Measurements from ENCODE around the gene DSTN.

Gene DSTN

GRCh38 chr20:17622851-17623508, 53.1 kb downstream of the DSTN start:
- no peak for DNase-seq (ENCODE audit: low spot score)

GRCh38 chr20:17624070-17624469, 54.2 kb downstream of the DSTN start:
- DNase-seq (ENCODE audit: low spot score), result no peak

- DNase-seq (ENCODE audit: low spot score), result no peak
Observed at GRCh38 chr20:17624551-17625245, 54.8 kb downstream of the DSTN start.

GRCh38 chr20:17625246-17626051, 55.6 kb downstream of the DSTN start:
- DNase-seq (ENCODE audit: low spot score), result no peak

GRCh38 chr20:17626217-17627007, 56.5 kb downstream of the DSTN start:
- DNase-seq (ENCODE audit: low spot score), result no peak

GRCh38 chr20:17627101-17627955, 57.5 kb downstream of the DSTN start:
- no peak for DNase-seq (ENCODE audit: low spot score)

GRCh38 chr20:17628101-17628841, 58.4 kb downstream of the DSTN start:
- no peak for DNase-seq (ENCODE audit: low spot score)

- no peak for DNase-seq (ENCODE audit: low spot score)
Observed at GRCh38 chr20:17629025-17629424, 59.1 kb downstream of the DSTN start.

GRCh38 chr20:17629678-17630089, 59.8 kb downstream of the DSTN start:
- DNase-seq (ENCODE audit: low spot score), result no peak

- no peak for DNase-seq (ENCODE audit: low spot score)
Observed at GRCh38 chr20:17630151-17630805, 60.4 kb downstream of the DSTN start.

- no peak for DNase-seq (ENCODE audit: low spot score)
Observed at GRCh38 chr20:17630806-17631195, 60.9 kb downstream of the DSTN start.

GRCh38 chr20:17631576-17632319, 61.9 kb downstream of the DSTN start:
- DNase-seq (ENCODE audit: low spot score), result no peak

GRCh38 chr20:17633221-17633849, 63.5 kb downstream of the DSTN start:
- no peak for DNase-seq (ENCODE audit: low spot score)

- DNase-seq (ENCODE audit: low spot score), result no peak
Observed at GRCh38 chr20:17633850-17634500, 64.1 kb downstream of the DSTN start.

GRCh38 chr20:17634661-17635331, 64.9 kb downstream of the DSTN start:
- no peak for DNase-seq (ENCODE audit: low spot score)

GRCh38 chr20:17635332-17636244, 65.7 kb downstream of the DSTN start:
- peak; percentile 44 for DNase-seq (ENCODE audit: low spot score)
